Measurements from ENCODE around the gene ADCY7.

The ADCY7 gene

DNA sequence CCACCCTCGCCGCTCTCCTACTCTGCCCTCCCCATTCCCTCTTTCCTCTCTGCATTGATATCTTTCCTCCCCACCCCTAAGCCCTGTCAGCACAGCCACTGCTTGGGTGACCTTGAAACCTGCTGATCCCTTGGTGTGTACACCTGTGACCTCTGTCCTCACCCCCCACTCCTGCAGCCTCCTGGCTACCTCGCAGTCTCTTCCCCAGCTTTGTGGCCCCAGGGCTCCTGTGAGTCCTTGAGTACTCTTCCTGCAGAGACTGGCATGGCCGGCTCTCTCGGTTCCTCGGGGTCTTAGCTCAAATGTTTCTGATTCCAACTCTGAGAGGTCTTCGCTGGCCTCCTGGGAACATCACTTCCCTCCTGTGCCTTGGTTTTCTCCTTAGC is 31.7 kb downstream of the ADCY7 start:
- no peak overlapping the region for H3K4me3 ChIP-seq (ENCODE audit: low read depth, low read length)
- TF ChIP-seq, protein P1, sequence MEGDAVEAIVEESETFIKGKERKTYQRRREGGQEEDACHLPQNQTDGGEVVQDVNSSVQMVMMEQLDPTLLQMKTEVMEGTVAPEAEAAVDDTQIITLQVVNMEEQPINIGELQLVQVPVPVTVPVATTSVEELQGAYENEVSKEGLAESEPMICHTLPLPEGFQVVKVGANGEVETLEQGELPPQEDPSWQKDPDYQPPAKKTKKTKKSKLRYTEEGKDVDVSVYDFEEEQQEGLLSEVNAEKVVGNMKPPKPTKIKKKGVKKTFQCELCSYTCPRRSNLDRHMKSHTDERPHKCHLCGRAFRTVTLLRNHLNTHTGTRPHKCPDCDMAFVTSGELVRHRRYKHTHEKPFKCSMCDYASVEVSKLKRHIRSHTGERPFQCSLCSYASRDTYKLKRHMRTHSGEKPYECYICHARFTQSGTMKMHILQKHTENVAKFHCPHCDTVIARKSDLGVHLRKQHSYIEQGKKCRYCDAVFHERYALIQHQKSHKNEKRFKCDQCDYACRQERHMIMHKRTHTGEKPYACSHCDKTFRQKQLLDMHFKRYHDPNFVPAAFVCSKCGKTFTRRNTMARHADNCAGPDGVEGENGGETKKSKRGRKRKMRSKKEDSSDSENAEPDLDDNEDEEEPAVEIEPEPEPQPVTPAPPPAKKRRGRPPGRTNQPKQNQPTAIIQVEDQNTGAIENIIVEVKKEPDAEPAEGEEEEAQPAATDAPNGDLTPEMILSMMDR (IDR thresholded peaks at IDR 0.05; ENCODE audit: control insufficient read depth, extremely low read depth, insufficient read depth), result no peak
- no peak for DNase-seq (ENCODE audit: low read depth)

DNA sequence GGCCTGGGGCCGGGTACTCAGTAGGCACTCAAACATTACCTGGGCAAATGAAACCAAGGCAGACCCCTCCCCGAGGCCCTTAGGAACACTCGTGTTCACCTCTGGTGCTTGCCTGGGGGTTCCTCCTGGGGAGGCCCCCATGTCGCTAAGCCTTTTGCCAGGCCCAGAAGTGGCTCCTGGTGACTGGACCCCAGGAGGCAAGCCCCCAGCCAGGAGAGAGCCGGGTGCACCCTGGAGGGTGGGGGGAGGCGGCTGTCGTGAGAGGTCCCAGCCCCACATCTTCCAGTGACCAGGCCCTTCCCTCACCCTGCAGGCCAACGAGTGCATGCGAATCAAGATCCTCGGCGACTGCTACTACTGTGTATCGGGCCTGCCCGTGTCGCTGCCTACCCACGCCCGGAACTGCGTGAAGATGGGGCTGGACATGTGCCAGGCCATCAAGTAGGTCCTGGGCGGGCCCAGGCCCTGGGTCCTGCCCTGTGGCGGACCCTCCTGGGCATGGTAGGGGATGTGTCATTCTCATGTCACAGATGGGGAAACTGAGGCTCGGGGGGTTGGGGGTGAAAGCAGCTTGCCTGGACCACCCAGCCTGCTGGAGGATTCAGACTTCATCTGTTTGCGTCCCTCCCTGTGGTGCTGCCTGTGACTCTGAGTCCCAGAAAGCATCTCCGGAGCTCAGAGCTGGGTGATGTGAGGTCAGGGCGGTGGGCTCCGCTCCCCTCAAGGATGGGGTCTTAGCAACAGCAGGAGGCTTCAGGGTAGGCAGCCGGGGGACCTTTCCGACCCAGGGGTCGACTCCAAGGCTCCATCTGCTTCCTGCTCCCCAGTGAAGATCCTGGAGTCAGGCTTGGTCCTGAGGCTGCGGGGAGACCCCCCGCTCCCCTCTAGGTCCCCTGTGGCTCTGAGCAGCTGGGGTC is 32.5 kb downstream of the ADCY7 start:
- TF ChIP-seq, protein P1 (IDR thresholded peaks at IDR 0.05; ENCODE audit: control insufficient read depth, extremely low read depth, insufficient read depth), result no peak
- no peak overlapping the region for H3K4me3 ChIP-seq (ENCODE audit: low read depth, low read length)
- no peak for DNase-seq (ENCODE audit: low read depth)

DNA sequence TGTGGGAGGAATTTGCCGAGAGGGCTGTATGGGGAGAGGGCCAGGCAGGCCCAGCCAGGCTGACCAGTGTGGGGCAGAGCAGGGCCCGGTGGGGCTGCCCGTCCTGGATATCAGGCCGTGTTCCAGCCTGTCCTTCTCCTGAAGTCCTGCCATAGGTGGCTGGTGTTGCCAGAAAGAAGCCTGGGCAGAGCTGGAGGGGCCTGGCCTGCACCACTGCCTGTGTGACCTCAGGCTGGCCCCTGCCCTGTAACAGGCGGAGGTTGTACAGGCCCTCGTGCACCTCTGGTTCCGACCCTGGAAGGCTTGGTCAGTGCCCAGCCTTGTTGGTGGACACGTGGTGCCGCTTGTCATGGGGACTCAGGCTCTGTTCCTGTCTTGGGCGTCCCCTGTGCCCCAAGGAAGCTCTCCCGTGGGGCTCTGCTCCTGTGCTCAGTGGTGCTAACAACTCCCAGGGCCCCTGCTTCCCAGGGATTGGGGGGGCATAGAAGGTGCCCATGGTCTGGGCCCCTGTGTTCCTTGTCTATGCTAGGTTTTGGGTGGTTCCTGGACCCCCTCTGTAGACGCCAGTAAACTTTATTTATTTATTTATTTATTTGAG is 33.3 kb downstream of the ADCY7 start:
- TF ChIP-seq, protein P1 (IDR thresholded peaks at IDR 0.05; ENCODE audit: control insufficient read depth, extremely low read depth, insufficient read depth), result no peak
- DNase-seq (ENCODE audit: low read depth), result no peak
- no peak overlapping the region for H3K4me3 ChIP-seq (ENCODE audit: low read depth, low read length)

DNA sequence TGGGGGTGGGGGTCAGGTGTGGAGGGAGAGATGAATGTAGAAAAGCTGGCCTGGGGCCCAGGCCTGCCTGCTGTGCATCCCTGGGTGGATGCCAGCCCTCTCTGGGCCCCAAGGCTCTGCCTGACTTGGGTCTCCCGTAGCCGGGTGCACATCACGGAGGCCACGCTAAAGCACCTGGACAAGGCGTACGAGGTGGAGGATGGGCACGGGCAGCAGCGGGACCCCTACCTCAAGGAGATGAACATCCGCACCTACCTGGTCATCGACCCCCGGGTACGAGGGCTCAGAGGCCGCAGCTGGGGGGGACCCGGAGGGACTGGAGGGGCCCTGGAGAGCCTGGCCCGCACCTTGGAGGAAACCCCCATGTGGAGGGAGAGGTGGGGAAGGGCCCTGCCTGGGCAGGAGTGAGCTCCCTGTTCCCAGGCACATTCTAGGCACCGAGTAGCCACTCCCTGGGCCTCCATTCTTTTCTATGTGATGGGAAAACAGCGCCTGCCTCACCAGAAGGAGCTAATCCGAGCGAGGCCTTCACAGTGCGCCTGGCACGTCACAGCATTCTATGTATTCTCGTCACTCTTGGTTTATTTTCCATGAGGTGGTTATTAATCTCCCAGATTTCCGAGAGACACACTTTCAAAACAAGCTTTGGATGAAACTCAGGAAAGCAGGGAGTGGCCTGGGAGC is 34.7 kb downstream of the ADCY7 start:
- TF ChIP-seq, protein P1 (IDR thresholded peaks at IDR 0.05; ENCODE audit: control insufficient read depth, extremely low read depth, insufficient read depth), result no peak
- DNase-seq (ENCODE audit: low read depth), result no peak
- no peak overlapping the region for H3K4me3 ChIP-seq (ENCODE audit: low read depth, low read length)

DNA sequence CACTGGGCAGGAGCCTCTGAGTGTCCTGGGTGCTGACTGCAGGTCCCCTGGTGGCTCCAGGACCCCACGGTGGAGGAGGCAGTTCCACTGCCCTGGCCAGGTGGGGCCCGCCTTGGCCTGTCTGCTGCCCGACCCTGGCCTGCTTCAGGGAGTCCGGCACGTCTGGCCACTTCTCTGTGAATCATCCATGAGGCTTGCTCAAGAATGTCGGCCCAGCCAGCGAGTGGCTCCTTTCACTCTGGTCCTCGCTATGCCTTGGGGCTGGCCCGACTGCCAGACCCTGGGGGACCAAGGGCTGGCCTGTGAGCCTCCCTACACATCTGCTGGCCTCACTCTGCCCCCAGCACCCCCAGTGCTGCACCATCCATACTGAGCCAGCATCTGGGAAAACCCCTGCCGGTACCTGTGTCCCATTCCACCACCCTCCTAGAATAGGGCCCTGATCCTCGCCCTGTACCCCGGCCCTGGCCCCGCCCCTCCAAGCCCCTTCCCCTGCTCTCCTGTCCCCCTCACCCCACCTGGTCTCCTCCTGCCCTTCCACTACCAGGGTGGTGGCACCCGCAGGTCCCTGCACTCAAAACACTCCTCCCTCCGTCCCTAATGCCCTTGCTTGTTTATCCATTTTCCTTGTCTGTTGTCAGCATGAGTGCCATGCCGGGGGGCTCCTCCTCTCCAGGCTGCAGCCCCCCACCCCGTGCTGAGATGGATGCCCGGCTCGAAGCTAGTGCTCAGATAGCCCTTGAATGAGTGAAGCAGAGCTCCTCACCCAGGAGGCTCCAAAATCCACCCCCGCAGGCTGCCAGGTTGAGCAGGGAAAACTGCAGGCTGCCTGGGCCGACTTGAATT is 35.5 kb downstream of the ADCY7 start:
- DNase-seq (ENCODE audit: low read depth), result no peak
- no peak overlapping the region for H3K4me3 ChIP-seq (ENCODE audit: low read depth, low read length)
- TF ChIP-seq, protein P1 (IDR thresholded peaks at IDR 0.05; ENCODE audit: control insufficient read depth, extremely low read depth, insufficient read depth), result no peak

DNA sequence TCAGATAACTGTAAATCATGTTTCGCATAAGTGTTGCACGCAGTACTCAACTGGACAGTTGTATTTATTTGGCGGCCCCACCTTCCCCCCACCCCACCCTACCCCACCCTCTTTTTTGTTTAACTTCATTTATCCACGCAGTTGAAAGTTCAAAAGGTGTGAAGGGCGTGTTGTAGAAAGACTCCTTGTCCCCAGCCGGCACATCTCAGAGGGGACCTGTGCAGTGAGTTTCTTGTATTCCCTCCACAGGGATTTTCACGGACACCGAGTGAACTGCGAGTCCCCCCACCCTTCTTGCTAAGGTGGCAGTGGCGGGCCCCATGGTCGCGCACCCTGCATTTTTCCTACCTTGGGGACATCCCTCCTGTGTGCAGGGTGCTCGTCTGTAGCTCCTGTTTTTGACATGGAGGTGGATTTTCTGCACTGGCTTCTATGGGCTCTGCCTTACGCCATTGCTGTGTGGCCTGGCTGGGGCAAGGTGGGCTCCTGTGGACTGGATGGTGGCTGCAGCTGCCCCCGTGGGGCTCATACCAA is 36.2 kb downstream of the ADCY7 start:
- DNase-seq (ENCODE audit: low read depth), result no peak
- TF ChIP-seq, protein P1 (IDR thresholded peaks at IDR 0.05; ENCODE audit: control insufficient read depth, extremely low read depth, insufficient read depth), result no peak
- no peak overlapping the region for H3K4me3 ChIP-seq (ENCODE audit: low read depth, low read length)

Measured in LNCaP clone FGC (cell line).